IMR-90 (cell line): Measurements from ENCODE around the gene ACTR5. TPM values are rescaled to one million over a fixed set of nuclear protein-coding genes. Genes with fewer than 3 reads are reported as not detected.

Experiments
- ATAC-seq: fragments of 200-7000 bp; cut with Tn5 transposase; 2 replicates; pipeline ENCODE4 v1.9.1; 2020; ENCODE audit warnings: low read depth, mild to moderate bottlenecking, moderate library complexity
- BruUV-seq: library from RNA; stranded (reverse); fragments of 400-500 nt; replicated peaks from 2 replicates; lab custom pipeline; 2021; lab: Mats Ljungman, UMichigan
- CTCF ChIA-PET: fragments of 300-600 bp; formaldehyde crosslinking; extraction: SDS; loops from one replicate; lab custom pipeline; 2021; ENCODE audit warnings: antibody characterized with exemption; lab: Yijun Ruan, JAX
- POLR2A ChIA-PET: fragments of 300-600 bp; sonication (Branson Sonifier 250); formaldehyde crosslinking; loops from one replicate; lab custom pipeline; 2022; ENCODE audit warnings: antibody characterized with exemption; ENCODE audit not compliant: unreplicated experiment; lab: Charles Lee
- DNase-seq: peaks from one replicate; pipeline ENCODE4 v3.0.0; 2013
- H2AFZ ChIP-seq: replicated peaks from 2 replicates; pipeline ENCODE3; 2013; ENCODE audit warnings: low read length, mild to moderate bottlenecking; ENCODE audit not compliant: poor library complexity
- H2AK5ac ChIP-seq: 2 replicates; pipeline ENCODE4 v1.6.1; 2013; ENCODE audit warnings: low read depth, low read length, inconsistent platforms
- H2AK9ac ChIP-seq: replicated peaks from 2 replicates; pipeline ENCODE3; 2013; ENCODE audit warnings: mild to moderate bottlenecking, low read depth, low read length, moderate library complexity; ENCODE audit not compliant: poor library complexity
- H2BK120ac ChIP-seq: 2 replicates; pipeline ENCODE4 v1.6.1; 2013; ENCODE audit warnings: low read depth, low read length, inconsistent platforms
- H2BK15ac ChIP-seq: 3 replicates; pipeline ENCODE4 v1.6.1; 2013; ENCODE audit warnings: low read depth, low read length, inconsistent platforms
- H2BK20ac ChIP-seq: 2 replicates; pipeline ENCODE4 v1.6.1; 2013; ENCODE audit warnings: low read depth, mild to moderate bottlenecking, inconsistent platforms, low read length, moderate library complexity
- H2BK5ac ChIP-seq: 2 replicates; pipeline ENCODE4 v1.6.1; 2013; ENCODE audit warnings: mild to moderate bottlenecking, low read depth, low read length, inconsistent platforms; ENCODE audit not compliant: poor library complexity, severe bottlenecking
- H3K14ac ChIP-seq: replicated peaks from 2 replicates; pipeline ENCODE4 v1.6.1; 2013; ENCODE audit warnings: low read depth, low read length, inconsistent platforms
- H3K18ac ChIP-seq: 2 replicates; pipeline ENCODE4 v1.6.1; 2013; ENCODE audit warnings: low read depth, low read length, control low read depth
- H3K23ac ChIP-seq: 2 replicates; pipeline ENCODE4 v1.6.1; 2013; ENCODE audit warnings: low read depth, low read length, inconsistent platforms
- H3K27ac ChIP-seq: 2 replicates; pipeline ENCODE4 v1.5.1; 2013; ENCODE audit warnings: mild to moderate bottlenecking, control low read depth, low read length; ENCODE audit not compliant: insufficient read depth
- H3K27me3 ChIP-seq: 2 replicates; pipeline ENCODE4 v1.6.1; 2013; ENCODE audit warnings: low read length; ENCODE audit not compliant: control insufficient read depth, insufficient read depth
- H3K36me3 ChIP-seq: 2 replicates; pipeline ENCODE4 v1.6.1; 2013; ENCODE audit warnings: low read length, mixed read lengths; ENCODE audit not compliant: control insufficient read depth, insufficient read depth
- H3K4ac ChIP-seq: 2 replicates; pipeline ENCODE4 v1.6.1; 2013; ENCODE audit warnings: low read depth, low read length, inconsistent platforms
- H3K4me1 ChIP-seq: 2 replicates; pipeline ENCODE4 v1.6.1; 2013; ENCODE audit warnings: low read length, mixed read lengths; ENCODE audit not compliant: control insufficient read depth, insufficient read depth
- H3K4me2 ChIP-seq: 2 replicates; pipeline ENCODE4 v1.6.1; 2013; ENCODE audit warnings: low read depth, mild to moderate bottlenecking, control low read depth, low read length, moderate library complexity
- H3K4me3 ChIP-seq: 2 replicates; pipeline ENCODE4 v1.5.1; 2013; ENCODE audit warnings: low read depth, mild to moderate bottlenecking, control low read depth, low read length, moderate library complexity; ENCODE audit not compliant: insufficient read depth
- H3K56ac ChIP-seq: 2 replicates; pipeline ENCODE4 v1.6.1; 2013; ENCODE audit warnings: low read length, inconsistent platforms; ENCODE audit not compliant: insufficient read depth; ENCODE audit errors: extremely low read depth
- H3K79me1 ChIP-seq, 2 experiments: 2 replicates each; pipeline ENCODE4 v1.6.1; 2013; ENCODE audit warnings: low read length in 2 of 2, inconsistent platforms in 1 of 2, low read depth in 1 of 2
- H3K9ac ChIP-seq: 2 replicates; pipeline ENCODE4 v1.6.1; 2013; ENCODE audit warnings: low read depth, low read length, control low read depth
- H3K9me1 ChIP-seq: 2 replicates; pipeline ENCODE4 v1.6.1; 2013; ENCODE audit warnings: low read length, inconsistent platforms; ENCODE audit not compliant: insufficient read depth
- H3K9me3 ChIP-seq: 2 replicates; pipeline ENCODE4 v1.6.1; 2013; ENCODE audit warnings: low read length; ENCODE audit not compliant: control insufficient read depth, insufficient read depth
- H4K20me1 ChIP-seq: 2 replicates; pipeline ENCODE4 v1.6.1; 2013; ENCODE audit warnings: low read length, inconsistent platforms; ENCODE audit not compliant: insufficient read depth
- H4K5ac ChIP-seq: 2 replicates; pipeline ENCODE4 v1.6.1; 2013; ENCODE audit warnings: mild to moderate bottlenecking, low read depth, low read length, control low read depth
- H4K8ac ChIP-seq, 2 experiments: 2 replicates each; pipeline ENCODE4 v1.6.1; 2013; ENCODE audit warnings: low read depth in 2 of 2, low read length in 2 of 2, control low read depth in 1 of 2, inconsistent platforms in 1 of 2
- H4K91ac ChIP-seq: 2 replicates; pipeline ENCODE4 v1.6.1; 2013; ENCODE audit warnings: low read depth, low read length, inconsistent platforms; ENCODE audit not compliant: insufficient read depth
- BHLHE40 ChIP-seq: fragments of 150-350 bp; IDR thresholded peaks from 2 replicates; pipeline ENCODE4 v1.6.1; 2016; ENCODE audit warnings: mild to moderate bottlenecking, low read depth, low read length
- CEBPB ChIP-seq: IDR thresholded peaks from 2 replicates; pipeline ENCODE4 v1.6.1; 2012; ENCODE audit warnings: low read depth, low read length, improper control_type of control experiment
- CHD1 ChIP-seq: IDR thresholded peaks from 2 replicates; pipeline ENCODE4 v1.6.1; 2012; ENCODE audit warnings: low read depth, low read length, improper control_type of control experiment
- ELK1 ChIP-seq: fragments of 150-350 bp; IDR thresholded peaks from 2 replicates; pipeline ENCODE4 v1.6.1; 2016; ENCODE audit warnings: low read depth, mild to moderate bottlenecking, low read length, moderate library complexity, borderline replicate concordance
- FOS ChIP-seq: fragments of 150-350 bp; IDR thresholded peaks from 2 replicates; pipeline ENCODE4 v1.6.1; 2016; ENCODE audit warnings: low read depth, low read length
- MAFK ChIP-seq: IDR thresholded peaks from 2 replicates; pipeline ENCODE4 v1.6.1; 2012; ENCODE audit warnings: low read depth, low read length, improper control_type of control experiment
- MAZ ChIP-seq: IDR thresholded peaks from 2 replicates; pipeline ENCODE4 v1.6.1; 2012; ENCODE audit warnings: low read depth, mild to moderate bottlenecking, low read length, improper control_type of control experiment, moderate library complexity, borderline replicate concordance
- MXI1 ChIP-seq: IDR thresholded peaks from 2 replicates; pipeline ENCODE4 v1.6.1; 2012; ENCODE audit warnings: low read depth, mild to moderate bottlenecking, low read length, moderate library complexity, borderline replicate concordance
- NFE2L2 ChIP-seq: fragments of 150-350 bp; IDR thresholded peaks from 2 replicates; pipeline ENCODE4 v1.6.1; 2016; ENCODE audit warnings: low read depth, mild to moderate bottlenecking, low read length
- POLR2A ChIP-seq: IDR thresholded peaks from 2 replicates; pipeline ENCODE4 v1.6.1; 2012; ENCODE audit warnings: mild to moderate bottlenecking, low read depth, low read length
- RAD21 ChIP-seq: IDR thresholded peaks from 2 replicates; pipeline ENCODE4 v1.6.1; 2012; ENCODE audit warnings: low read length, improper control_type of control experiment
- RCOR1 ChIP-seq: IDR thresholded peaks from 2 replicates; pipeline ENCODE4 v1.6.1; 2012; ENCODE audit warnings: mild to moderate bottlenecking, low read length, improper control_type of control experiment; ENCODE audit not compliant: insufficient replicate concordance
- RFX5 ChIP-seq: IDR thresholded peaks from 2 replicates; pipeline ENCODE4 v1.8.0; 2012; ENCODE audit warnings: low read depth, mild to moderate bottlenecking, low read length, moderate library complexity
- SMC3 ChIP-seq: fragments of 150-350 bp; IDR thresholded peaks from 2 replicates; pipeline ENCODE4 v1.6.1; 2016; ENCODE audit warnings: low read depth, mild to moderate bottlenecking, antibody characterized with exemption, low read length, moderate library complexity
- USF2 ChIP-seq: fragments of 150-350 bp; IDR thresholded peaks from 2 replicates; pipeline ENCODE4 v1.6.1; 2017; ENCODE audit warnings: mild to moderate bottlenecking, antibody characterized with exemption, low read length, low read depth
- WGBS, 2 experiments: methylation state at CpG; one replicate each; pipeline versions ENCODE4 v1.1.5 to v1.1.7; 2013; ENCODE audit warnings: missing lambda C conversion rate in 2 of 2; ENCODE audit not compliant: insufficient read length in 1 of 2; ENCODE audit errors: extremely low coverage in 2 of 2; 5-methylcytosine and 5-hydroxymethylcytosine counted together
- dilution Hi-C: fragments of 300-500 bp; cut with HindIII; formaldehyde crosslinking; loops from one replicate; pipeline ENCODE4 v1.14.3; 2018; ENCODE audit warnings: low sequenced_read_pairs; ENCODE audit not compliant: unreplicated experiment
- in situ Hi-C: fragments of 300-500 bp; cut with MboI; formaldehyde crosslinking; loops from 3 replicates; pipeline ENCODE4 v1.14.3; 2019; ENCODE audit warnings: low sequenced_read_pairs, inconsistent platforms, mixed read lengths
- intact Hi-C: fragments of 100-400 bp; cut with micrococcal nuclease; formaldehyde crosslinking; loops from 2 replicates; pipeline ENCODE4 v1.10.0; 2022
- polyA plus RNA-seq, 3 experiments: library from polyadenylated mRNA; depleted of rRNA; stranded (reverse); fragments of >200 nt; gene quantifications; 2 replicates each; pipeline ENCODE4 v1.2.3, GENCODE V29; 2012; ENCODE audit warnings: low replicate concordance in 1 of 3
- total RNA-seq: library from RNA; depleted of rRNA; stranded (reverse); fragments of >200 nt; gene quantifications from 2 replicates; pipeline ENCODE4 v1.2.3, GENCODE V29; 2012

Gene ACTR5
- total and polyA plus RNA-seq, 2 of the 4 experiments (the other 2 are of a cell fraction): 5.9 to 6.6 TPM

- intact Hi-C loops: loop anchor here (1.0 kb wide), 1 partner anchor 143 kb away; no protein-coding TSS in a partner anchor
- Histone ChIP-seq H2BK120ac (no peak overlapping the region), H3K4ac (no peak overlapping the region), H3K27ac (no peak overlapping the region), H3K4me1 (no peaks in the 10 kb centered on the region), H3K56ac (no peak overlapping the region), H3K79me1 (no peaks in the 10 kb centered on the region), H3K18ac (no peak overlapping the region), H2BK5ac (no peak overlapping the region), H4K8ac (no peak overlapping the region), H3K4me3 (no peak overlapping the region), H2AFZ (peak overlapping the region; percentile 57), H3K14ac (no peak overlapping the region), H3K27me3 (peaks cover 6% of the 10 kb centered on the region), H3K23ac (no peak overlapping the region), H4K20me1 (no peaks in the 10 kb centered on the region), H3K4me2 (no peak overlapping the region), H3K9me1 (no peaks in the 10 kb centered on the region), H3K36me3 (no peaks in the 10 kb centered on the region), H2BK15ac (no peak overlapping the region), H2AK9ac (no peak overlapping the region), H4K5ac (no peak overlapping the region), H3K9ac (no peak overlapping the region), H3K9me3 (no peaks in the 10 kb centered on the region), H4K91ac (no peak overlapping the region), H2AK5ac (no peak overlapping the region), H2BK20ac (no peak overlapping the region)
- BruUV-seq: no TSS peak
- DNase-seq (peak; percentile 47), ATAC-seq (peak; percentile 32; the same call in 1 of the 2 replicates)
- WGBS, 2 experiments: 63% methylated on average over 3 of the region's 7 CpGs; no CpG with 5 or more reads in 1 of the 2 experiments
- in situ Hi-C loops: no loop called here
- dilution Hi-C loops: no loop called here
- POLR2A ChIA-PET: no interaction called here
- CTCF ChIA-PET: interaction anchor here (1.0 to 1.1 kb wide), 2 partner anchors 25 to 150 kb away, joined by 3 to 6 read pairs; no protein-coding TSS in a partner anchor
- TF ChIP-seq POLR2A: no peak
- TF ChIP-seq BHLHE40: no peak; the same call in 1 of the 2 replicates
- TF ChIP-seq MXI1: no peak
- no peak for TF ChIP-seq ELK1
- no peak for TF ChIP-seq RFX5
- no peak for TF ChIP-seq RAD21
- TF ChIP-seq FOS: no peak
- TF ChIP-seq USF2: no peak
- TF ChIP-seq MAZ: no peak
- TF ChIP-seq CEBPB: no peak
- TF ChIP-seq MAFK: no peak
- no peak for TF ChIP-seq NFE2L2
- TF ChIP-seq RCOR1: no peak
- no peak for TF ChIP-seq CHD1
- no peak for TF ChIP-seq SMC3
These were observed 41.4 kb downstream of the ACTR5 start for GRCh38 chr20:38789503-38790199.
